Suprapubic skin (tissue), 4 donors: ENCODE results near the gene CMSS1. TPM values are rescaled to one million over a fixed set of nuclear protein-coding genes. Genes with fewer than 3 reads are reported as not detected.

Source experiments
- DNase-seq, 2 donors: peaks; one replicate each; pipeline ENCODE4 v3.0.0-alpha.2; 2019; ENCODE audit warnings: low spot score in 2 of 2
- H3K27ac ChIP-seq: fragments of 200-600 bp; sonication (generic); one replicate; pipeline ENCODE4 v1.5.1; 2019
- H3K27me3 ChIP-seq: fragments of 200-600 bp; sonication (generic); one replicate; pipeline ENCODE4 v1.5.1; 2019
- H3K36me3 ChIP-seq: fragments of 200-600 bp; sonication (generic); one replicate; pipeline ENCODE4 v1.5.1; 2019
- H3K4me1 ChIP-seq: fragments of 200-600 bp; sonication (generic); one replicate; pipeline ENCODE4 v1.5.1; 2019
- H3K4me3 ChIP-seq: fragments of 200-600 bp; sonication (generic); one replicate; pipeline ENCODE4 v1.5.1; 2019; ENCODE audit warnings: mild to moderate bottlenecking
- H3K9me3 ChIP-seq: fragments of 200-600 bp; sonication (generic); one replicate; pipeline ENCODE4 v1.5.1; 2019
- CTCF ChIP-seq, 2 donors: fragments of 200-600 bp in 1 of 2; fragments of 450-650 bp in 1 of 2; sonication (generic) in 1 of 2; IDR thresholded peaks; one replicate each; pipeline ENCODE4 v1.5.1; 2016 to 2019; ENCODE audit warnings: antibody characterized with exemption in 2 of 2, mild to moderate bottlenecking in 1 of 2, moderate library complexity in 1 of 2
- EP300 ChIP-seq: sonication (generic); formaldehyde crosslinking; IDR thresholded peaks from one replicate; pipeline ENCODE4 v1.6.1; 2017; ENCODE audit warnings: antibody characterized with exemption
- POLR2A ChIP-seq, 2 donors: fragments of 450-650 bp; IDR thresholded peaks; one replicate each; pipeline ENCODE4 v1.6.1; 2017; ENCODE audit warnings: antibody characterized with exemption in 2 of 2, mild to moderate bottlenecking in 2 of 2, moderate library complexity in 2 of 2
- POLR2AphosphoS5 ChIP-seq, 3 donors: sonication (generic); formaldehyde crosslinking; IDR thresholded peaks; one replicate each; pipeline ENCODE4 v1.6.1; 2017; ENCODE audit warnings: antibody characterized with exemption in 3 of 3
- WGBS: methylation state at CpG from one replicate; pipeline ENCODE4 v1.1.5; 2018; 5-methylcytosine and 5-hydroxymethylcytosine counted together
- total RNA-seq, 4 donors: library from RNA; depleted of rRNA; stranded (reverse); fragments of >200 nt; gene quantifications; one replicate each; pipeline ENCODE4 v1.1.0, GENCODE V29; 2016

The CMSS1 gene
- total RNA-seq, 4 donors from 2014 or later: 13.2 to 17.1 (median 13.5) TPM

GRCh38 chr3:99885085-99885484, 67.4 kb downstream of the CMSS1 start:
- TF ChIP-seq POLR2AphosphoS5 (IDR thresholded peaks at IDR 0.05) (no peak), EP300 (no peak)
- 98% methylated on average over 1 of the region's 1 CpG for WGBS
- H3K4me1 ChIP-seq: peaks cover 20% of the 10 kb centered on the region
- no peak overlapping the region for H3K4me3 ChIP-seq
- DNase-seq: no peak
- H3K27me3 ChIP-seq: no peaks in the 10 kb centered on the region
- no peaks in the 10 kb centered on the region for H3K36me3 ChIP-seq
- H3K27ac ChIP-seq: no peak overlapping the region
- H3K9me3 ChIP-seq: no peaks in the 10 kb centered on the region

GRCh38 chr3:99885851-99886250, 68.2 kb downstream of the CMSS1 start:
- DNase-seq: no peak
- 96% methylated on average over 3 of the region's 3 CpGs for WGBS
- no peaks in the 10 kb centered on the region for H3K9me3 ChIP-seq
- no peak for TF ChIP-seq CTCF (IDR thresholded peaks at IDR 0.05)
- TF ChIP-seq POLR2AphosphoS5 (IDR thresholded peaks at IDR 0.05): no peak
- TF ChIP-seq POLR2A (IDR thresholded peaks at IDR 0.05): no peak
- no peak for TF ChIP-seq EP300
- no peak overlapping the region for H3K27ac ChIP-seq
- H3K4me1 ChIP-seq: peaks cover 17% of the 10 kb centered on the region
- no peak overlapping the region for H3K4me3 ChIP-seq
- no peaks in the 10 kb centered on the region for H3K36me3 ChIP-seq
- no peaks in the 10 kb centered on the region for H3K27me3 ChIP-seq

GRCh38 chr3:99891610-99892285, 74.1 kb downstream of the CMSS1 start:
- no peaks in the 10 kb centered on the region for H3K9me3 ChIP-seq
- WGBS: 95% methylated on average over 2 of the region's 2 CpGs
- no peak overlapping the region for H3K4me3 ChIP-seq
- H3K27me3 ChIP-seq: no peaks in the 10 kb centered on the region
- no peak overlapping the region for H3K27ac ChIP-seq
- DNase-seq: no peak
- TF ChIP-seq POLR2A (IDR thresholded peaks at IDR 0.05) (no peak), EP300 (no peak), POLR2AphosphoS5 (IDR thresholded peaks at IDR 0.05) (no peak), CTCF (IDR thresholded peaks at IDR 0.05) (no peak)
- H3K36me3 ChIP-seq: no peaks in the 10 kb centered on the region
- no peaks in the 10 kb centered on the region for H3K4me1 ChIP-seq

- Histone ChIP-seq H3K4me3 (no peak overlapping the region), H3K36me3 (no peaks in the 10 kb centered on the region), H3K4me1 (no peaks in the 10 kb centered on the region), H3K9me3 (no peaks in the 10 kb centered on the region), H3K27ac (no peak overlapping the region), H3K27me3 (no peaks in the 10 kb centered on the region)
- no peak for DNase-seq
- no peak for TF ChIP-seq POLR2A (IDR thresholded peaks at IDR 0.05)
These were observed 74.7 kb downstream of the CMSS1 start for GRCh38 chr3:99892332-99892731.

- no peak for DNase-seq
- H3K36me3 ChIP-seq: no peaks in the 10 kb centered on the region
- H3K9me3 ChIP-seq: no peaks in the 10 kb centered on the region
- no peaks in the 10 kb centered on the region for H3K4me1 ChIP-seq
- H3K27me3 ChIP-seq: no peaks in the 10 kb centered on the region
- H3K4me3 ChIP-seq: no peak overlapping the region
- TF ChIP-seq POLR2AphosphoS5 (IDR thresholded peaks at IDR 0.05): no peak
- 84% methylated on average over 3 of the region's 3 CpGs for WGBS
- H3K27ac ChIP-seq: no peak overlapping the region
These were observed 77.6 kb downstream of the CMSS1 start for GRCh38 chr3:99895131-99895696.

- WGBS: 39% methylated on average over 2 of the region's 2 CpGs
- TF ChIP-seq POLR2AphosphoS5 (IDR thresholded peaks at IDR 0.05) (no peak), CTCF (IDR thresholded peaks at IDR 0.05) (no peak)
- H3K4me1 ChIP-seq: peaks cover 5% of the 10 kb centered on the region
- no peak overlapping the region for H3K4me3 ChIP-seq
- no peak overlapping the region for H3K27ac ChIP-seq
- no peaks in the 10 kb centered on the region for H3K27me3 ChIP-seq
- no peaks in the 10 kb centered on the region for H3K36me3 ChIP-seq
- DNase-seq: no peak
- H3K9me3 ChIP-seq: no peaks in the 10 kb centered on the region
These were observed 78.2 kb downstream of the CMSS1 start for GRCh38 chr3:99895703-99896441.
